Stimulated activated CD4-positive, alpha-beta T cell treated with anti-CD3 and anti-CD28 coated beads, Interleukin-2, amount 100 ng/mL, for 4 hours (primary cell): ENCODE data around the gene LSP1.

Experiments used
- DNase-seq: peaks from one replicate; pipeline ENCODE4 v3.0.0-alpha.2; 2020; ENCODE audit warnings: low read depth

The LSP1 gene

DNA sequence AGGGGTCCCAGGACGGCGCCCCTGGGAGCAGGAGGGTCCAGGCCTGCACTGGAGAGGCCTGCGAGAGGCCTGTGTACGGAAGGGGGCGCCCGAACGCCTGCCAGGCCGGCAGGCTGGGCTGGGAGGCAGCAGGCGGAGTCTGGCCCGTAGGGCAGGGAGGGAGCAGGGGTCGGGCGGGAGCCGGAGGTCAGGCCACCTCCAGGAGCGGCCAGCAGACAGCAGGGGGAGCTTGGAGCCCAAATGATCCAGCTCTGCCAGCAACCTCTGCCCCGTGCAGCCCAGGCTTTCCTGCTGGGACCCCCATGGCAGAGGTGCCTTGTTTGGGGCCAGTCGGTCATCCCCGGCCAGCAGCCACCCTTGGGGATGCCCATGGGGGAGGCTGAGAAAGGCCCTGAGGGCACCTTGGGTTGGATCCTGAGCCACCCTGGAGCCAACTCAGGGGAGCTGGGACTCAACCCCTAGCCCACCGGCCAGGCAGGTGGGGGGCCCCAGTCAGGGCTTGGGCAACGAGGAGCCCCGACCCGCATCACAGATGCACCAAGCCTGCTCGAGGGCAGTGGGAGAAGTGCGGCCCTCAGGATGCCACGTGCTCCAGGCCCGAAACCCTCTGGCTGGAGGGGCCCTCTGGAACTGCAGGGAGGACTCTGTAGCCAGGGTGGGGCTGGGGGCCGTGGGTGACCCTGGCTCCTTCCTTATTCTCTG is 27.7 kb upstream of the LSP1 start:
- DNase-seq = no peak

DNA sequence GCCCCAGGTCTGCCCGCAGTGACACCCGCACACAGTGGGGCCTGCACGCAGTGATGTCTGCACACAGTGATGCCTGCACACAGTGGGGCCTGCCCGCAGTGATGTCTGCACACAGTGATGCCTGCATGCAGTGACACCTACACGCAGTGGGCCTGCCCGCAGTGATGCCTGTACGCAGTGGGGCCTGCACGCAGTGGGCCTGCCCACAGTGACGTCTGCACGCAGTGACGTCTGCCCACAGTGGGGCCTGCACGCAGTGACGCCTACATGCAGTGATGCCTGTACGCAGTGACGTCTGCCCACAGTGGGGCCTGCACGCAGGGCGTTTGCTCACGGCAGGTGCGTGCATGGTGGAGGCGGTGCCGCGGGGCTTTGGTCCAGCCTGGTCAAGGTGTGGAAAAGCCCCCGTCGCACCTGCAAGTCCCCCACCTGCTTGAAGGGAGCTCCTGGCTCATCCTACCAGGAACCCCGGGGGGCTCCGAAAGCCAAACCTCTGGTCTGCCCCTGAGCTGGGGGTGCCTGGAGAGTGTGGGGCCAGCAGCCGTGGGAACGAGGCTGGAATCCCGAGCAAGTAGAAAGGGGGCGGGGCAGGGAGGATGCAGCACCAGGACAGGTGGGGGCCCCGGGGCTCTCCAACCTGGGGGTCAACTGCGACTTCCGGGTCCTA is 27.0 kb upstream of the LSP1 start:
- DNase-seq = no peak

DNA sequence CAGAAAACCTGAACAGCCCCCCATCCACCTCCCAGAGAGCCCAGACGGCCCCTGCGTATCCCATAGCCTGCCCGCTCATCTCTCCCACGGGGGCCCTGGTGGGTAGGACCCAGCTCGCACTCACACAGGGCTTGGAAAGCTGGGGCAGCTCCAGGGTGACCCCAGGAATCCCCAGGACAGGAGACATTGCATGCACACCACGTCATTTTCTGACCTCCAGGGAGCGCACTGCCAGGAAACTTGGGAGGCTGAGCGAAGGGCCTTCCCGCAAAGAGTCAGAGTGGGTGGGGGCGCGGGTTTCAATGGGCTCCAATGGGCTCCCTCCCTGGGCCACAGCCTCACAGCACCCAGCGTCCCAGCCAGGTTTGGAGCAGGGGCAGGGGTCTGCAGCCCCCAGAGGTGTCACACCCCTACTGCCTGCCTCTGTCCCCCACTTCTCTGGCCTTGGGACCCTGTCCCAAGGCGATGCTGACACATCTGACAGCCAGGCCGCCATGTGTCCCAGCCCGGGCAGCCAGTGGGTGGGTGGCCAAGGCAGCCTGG is 26.3 kb upstream of the LSP1 start:
- DNase-seq = no peak

DNA sequence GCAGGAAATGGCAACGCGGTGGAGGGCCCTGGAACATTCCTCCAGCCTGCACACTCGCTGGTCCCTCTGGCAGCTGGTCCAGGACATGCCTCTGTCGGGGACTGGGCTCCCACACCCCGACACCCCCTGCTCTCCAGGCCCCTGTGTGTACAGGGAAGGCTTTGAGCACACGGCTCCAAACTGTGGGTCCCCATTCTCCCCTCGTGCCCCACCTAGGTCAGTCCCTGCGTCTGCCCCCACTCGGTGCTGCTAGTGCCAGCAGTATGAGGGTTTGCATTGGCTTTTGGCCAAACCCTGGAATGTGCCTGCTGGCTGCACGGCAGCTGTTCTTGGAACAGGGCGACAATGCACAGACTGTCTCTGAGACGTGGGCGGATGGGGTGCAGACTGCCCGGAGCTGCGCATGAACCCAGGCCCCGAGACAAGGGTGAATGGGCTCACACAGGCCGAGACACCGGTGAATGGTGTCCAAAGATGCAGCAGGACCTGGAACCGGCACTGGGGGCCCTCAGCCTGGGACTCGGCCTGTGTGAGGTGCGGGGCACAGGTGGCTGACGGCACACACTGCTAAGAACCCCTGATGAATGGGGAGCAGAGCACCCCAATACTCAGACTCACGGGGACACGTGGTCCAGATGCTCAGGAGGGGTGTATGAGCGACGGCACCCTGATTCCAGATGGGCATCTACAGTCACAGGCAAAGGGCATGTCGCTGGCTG is 25.6 kb upstream of the LSP1 start:
- DNase-seq = no peak

DNA sequence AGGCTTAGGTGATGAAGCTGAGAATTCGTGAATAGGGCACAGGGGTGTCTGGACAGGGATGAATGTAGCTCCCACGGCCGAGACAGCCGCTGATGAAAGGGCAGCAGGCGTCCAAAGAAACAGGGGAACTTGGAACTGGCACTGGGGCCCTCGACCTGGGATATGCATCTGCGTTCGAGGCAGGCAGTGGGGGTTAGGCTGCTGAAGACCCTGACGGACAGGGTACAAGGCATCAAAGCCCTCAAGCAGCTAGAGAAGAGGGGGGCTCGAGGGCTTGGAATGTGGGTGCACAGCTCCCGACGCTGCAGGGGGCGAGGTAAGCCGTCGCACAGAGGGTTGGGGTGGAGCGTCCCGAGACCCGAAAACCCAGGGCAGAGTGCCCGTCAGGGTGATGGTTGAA is 25.0 kb upstream of the LSP1 start:
- DNase-seq = no peak

DNA sequence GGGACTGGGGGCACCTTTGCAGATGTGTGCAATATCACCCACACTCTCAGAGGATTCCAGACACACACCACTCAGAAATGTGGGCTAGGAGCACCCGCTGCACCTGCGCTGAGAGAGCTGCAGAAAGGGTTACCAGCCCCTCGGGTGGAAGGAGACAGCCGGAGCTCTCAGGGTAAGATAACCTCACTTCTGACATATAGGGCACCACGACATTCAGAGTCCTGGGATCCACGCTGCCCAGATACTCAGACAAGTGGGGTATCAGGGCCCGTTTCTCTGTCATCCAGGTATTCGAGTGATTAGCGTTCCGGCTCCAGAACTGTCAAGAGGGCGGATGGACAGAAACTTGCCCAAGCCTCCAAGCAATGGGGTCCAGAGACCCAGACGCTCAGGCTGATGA is 24.3 kb upstream of the LSP1 start:
- DNase-seq = no peak

DNA sequence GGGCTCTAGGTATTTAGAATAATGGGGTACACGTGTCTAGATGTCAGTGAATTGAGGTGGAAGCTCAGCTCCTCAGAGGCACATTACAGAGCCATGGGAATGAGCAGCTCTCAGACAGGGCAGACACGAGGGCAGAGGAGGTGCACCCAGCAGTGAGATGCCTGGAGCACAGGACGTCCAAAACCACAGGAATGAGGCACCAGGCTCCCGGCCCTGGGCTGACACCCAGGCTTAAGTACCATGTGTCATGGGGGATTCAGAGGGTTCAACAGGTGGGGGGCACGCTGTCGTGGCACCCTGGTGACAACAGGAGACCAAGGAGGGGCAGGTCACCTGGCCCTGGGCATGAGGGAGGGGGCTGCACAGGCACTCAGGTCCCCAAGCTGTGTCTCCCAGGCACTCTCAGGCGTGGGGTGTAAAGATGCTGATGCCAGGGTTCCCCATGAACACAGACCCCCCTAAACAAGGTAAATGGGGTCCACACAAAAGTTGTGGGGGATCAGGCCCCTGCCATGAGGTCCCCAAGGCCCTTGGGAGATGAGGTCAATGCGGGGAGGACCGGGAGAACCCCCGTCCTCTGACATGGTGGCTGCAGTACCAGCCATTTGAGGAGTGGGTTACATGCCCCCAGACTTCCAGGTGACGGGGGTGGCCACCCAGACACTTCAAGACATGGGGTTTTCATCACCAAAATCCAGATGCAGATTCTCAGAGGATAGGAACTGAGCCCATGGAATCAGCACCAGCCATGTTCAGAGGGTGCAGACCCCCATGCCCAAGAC is 23.7 kb upstream of the LSP1 start:
- no peak for DNase-seq

DNA sequence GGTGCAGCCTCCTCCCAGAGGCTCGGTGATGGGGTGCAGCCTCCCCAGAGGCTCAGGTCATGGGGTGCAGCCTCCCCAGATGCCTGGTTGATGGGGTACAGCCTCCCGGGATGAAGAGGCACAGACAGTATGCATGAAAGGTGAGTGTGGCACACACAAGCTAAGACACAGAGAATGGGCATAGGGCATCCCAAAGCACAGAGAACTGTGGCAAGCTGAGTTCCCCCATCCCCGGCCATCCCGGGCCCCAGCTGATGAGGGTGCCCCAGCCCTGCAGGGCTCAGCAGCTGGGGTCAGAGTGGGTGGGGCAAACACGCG is 22.9 kb upstream of the LSP1 start:
- no peak for DNase-seq

DNA sequence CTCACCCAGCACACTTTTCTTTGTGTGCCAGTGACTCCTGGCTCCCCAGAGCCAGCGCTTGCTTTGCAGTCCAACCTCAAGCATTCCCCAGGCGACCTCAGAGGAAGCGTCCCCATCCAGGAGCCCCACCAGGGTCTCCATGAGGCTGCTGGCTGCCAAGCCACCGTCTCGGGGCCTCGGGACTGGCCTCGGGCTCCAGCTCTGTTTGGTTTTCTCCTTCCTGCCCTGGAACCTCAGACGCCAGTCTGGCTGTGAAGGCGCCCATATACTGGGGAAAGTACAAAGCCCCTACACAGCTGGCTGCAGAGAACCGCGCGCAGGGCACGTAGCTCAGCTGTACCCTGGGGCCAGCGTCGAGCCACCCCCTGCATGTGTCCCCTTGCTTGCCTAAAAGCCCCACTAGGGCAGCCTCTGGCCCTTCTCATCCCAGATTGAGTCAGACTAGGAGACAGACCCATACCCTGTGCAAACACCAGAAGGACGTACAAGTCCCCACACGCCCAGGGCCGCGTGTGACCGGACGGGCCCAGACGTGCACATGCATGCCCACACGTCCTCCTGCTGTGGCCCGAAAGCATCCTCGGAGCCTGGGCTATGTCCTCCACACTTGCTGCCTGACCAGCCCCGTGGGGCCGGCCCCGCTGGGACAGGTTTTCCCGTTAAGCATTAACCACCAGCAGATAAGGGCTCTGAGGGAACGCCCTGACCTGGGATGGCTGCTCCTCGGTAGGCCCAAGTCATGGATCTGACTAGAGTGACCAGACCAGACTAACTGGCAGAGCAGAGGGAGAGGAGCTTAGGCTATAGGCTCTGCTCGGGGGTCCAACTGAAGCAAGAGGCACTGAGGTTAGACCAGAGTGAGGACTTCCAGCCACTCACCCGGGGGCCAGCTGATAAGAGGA is 22.3 kb upstream of the LSP1 start:
- no peak for DNase-seq

DNA sequence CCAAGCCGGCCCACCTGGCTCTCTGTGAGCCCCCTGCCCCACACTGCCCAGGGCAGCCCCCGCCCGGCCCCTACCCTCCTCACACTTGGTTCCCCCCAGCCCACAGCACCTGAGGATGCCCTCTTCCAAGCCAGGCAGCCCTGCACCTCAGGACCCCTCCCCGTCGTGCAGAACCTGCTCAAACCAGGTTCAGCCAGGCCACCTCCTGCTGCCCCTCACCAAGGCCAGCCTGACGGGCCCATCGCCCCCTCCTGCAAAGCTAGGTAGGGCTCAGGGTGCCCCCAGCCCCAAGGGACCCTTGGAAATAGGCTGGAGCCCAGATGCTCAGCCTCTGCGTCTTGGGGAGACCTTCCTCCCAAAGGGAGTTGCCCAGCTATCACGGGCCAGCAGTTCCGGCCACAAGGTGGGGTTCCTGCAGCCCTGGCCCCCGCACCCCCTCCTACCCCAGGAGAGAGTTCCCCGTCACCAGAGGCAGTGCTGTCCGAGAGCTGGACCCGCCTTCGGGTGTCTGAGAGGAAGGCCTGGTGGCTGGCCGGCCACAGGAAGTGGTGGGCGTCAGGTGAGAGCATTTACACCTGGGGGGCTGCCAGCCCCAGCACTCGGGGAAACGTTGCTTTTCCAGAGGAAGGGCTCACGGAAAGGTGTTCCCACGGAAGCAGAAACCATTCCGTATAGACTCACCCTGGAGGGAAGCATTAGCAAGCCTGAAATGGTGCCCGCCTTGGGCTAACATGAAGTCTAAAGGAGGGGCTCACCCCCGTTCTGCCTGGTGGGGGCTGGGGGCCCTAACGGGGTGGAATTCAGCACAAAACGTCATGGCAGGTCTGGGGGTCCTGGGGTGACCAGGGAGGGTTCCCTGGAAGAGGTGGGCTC is 21.3 kb upstream of the LSP1 start:
- no peak for DNase-seq

DNA sequence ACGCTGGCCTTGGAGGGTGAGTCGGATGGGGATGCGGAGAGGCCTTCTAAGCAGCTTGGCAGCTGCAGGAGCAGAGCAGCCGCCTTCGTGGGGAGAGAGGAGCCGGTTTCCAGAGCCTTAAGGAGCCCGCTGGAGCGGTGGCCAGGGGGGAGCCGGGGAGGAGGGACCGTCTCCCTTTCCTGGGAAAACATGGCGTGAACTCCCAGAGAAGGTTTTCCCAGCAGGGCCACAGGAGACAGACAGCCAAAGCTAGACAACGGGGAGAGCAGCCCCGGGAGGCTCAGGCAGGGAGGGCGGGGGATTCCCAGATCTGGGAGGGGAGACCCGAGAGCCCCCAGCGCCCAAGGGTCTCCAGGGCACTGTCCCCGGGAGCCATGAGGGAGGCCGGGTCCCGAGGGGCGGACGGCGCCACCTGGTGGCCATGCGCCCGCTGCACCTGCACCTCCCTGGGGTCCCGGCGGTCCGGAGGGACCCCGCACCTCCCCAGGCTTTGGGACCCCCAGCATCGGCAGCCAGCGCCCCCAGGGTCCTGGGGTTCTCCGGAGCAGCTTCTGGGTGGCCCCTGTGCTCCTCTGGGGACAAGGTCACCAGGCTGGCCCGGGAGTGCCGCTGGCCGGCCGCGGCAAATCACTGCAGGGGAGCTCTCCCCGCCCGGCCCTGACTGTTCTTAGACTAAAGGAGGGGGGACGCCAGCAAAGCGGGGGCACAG is 20.5 kb upstream of the LSP1 start:
- peak; percentile 46 for DNase-seq

DNA sequence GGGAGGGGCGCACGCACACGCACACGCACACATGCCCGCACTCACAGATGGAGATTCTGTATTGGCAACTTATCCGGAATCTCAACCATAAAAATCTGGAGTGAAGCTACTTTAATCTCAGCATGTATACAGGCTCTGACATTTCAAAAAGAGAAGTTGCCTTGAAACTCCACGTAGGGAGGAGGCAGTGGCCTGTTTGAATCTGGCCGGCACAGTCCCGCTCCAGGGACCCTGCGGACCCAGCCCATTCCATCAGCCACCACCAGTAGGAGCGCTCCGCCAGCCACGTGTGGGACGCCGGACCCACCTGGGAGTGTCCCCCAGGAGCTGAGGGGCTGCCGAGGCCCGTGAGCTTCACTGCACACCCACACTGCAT is 20.0 kb upstream of the LSP1 start:
- no peak for DNase-seq

DNA sequence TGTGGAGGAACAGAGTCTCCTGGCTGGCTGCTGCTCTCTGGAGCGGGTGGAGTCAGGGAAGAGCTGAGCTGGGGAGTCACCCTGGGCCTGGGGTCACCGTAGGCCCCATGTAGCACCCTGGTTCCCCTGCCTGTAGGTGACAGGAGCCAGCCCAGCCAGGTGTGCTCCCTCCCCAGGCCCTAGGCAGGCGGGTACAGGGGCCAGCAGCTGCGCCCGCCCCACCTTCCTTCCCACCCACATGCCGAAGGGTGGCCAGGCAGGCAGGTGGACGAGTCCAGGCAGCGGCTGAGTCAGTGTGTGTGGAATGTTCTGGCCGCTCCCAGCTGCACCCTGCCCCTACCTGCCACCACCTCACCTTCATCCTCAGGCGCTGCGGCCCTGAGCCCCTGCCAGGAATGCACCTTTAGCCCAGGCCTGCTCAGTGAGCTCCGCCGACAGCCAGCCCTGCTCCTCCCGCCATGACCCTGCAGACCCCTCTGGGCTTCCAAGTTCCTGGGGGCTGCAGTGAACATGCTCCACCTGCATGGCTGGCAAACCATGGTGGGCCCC is 18.7 kb upstream of the LSP1 start:
- no peak for DNase-seq

DNA sequence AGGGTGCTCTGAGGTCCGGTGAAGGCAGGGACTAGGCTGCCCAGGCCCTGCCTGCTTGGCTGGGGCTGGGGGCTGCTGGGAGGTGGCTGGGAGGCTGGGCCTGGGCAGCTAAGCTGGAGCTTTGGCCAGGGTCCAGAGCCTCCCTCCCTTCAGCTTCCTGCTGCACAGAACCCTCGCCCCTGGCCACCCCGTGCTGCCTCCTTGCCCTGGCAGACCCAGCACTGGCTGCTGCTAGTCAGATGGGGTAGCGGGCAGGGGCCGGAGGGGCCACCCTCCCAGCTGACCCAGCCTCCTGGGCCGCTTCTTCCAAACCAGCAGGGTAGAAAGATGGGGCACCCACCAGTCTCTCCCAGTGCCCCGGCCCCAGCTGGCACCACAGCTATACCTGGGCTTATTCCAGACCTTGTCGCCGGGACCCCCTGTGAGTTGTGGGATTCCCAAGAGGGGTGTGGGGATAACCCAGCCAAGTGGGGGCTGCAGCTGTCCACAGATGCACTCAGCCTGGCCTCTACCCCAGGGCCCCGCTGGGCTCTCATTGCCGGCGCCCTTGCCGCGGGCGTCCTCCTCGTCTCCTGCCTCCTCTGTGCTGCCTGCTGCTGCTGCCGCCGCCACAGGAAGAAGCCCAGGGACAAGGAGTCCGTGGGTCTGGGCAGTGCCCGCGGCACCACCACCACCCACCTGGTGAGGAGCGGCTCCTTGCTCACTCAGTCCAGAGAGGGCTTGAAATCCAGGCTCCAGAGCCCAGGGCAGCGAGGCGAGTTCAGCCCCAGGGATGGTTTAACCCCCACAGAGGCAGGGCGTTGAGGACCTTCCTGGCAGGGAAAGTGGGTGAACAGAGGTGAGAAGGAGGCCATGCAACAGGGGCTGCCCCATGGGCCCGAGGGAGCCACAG is 17.9 kb upstream of the LSP1 start, which contains the start of gene SYT8:
Gene SYT8, plus strand, starts transcription at position 212 of the 892 bp plus-strand sequence. Its CDS starts 116 bp downstream, at position 328.
- no peak for DNase-seq

DNA sequence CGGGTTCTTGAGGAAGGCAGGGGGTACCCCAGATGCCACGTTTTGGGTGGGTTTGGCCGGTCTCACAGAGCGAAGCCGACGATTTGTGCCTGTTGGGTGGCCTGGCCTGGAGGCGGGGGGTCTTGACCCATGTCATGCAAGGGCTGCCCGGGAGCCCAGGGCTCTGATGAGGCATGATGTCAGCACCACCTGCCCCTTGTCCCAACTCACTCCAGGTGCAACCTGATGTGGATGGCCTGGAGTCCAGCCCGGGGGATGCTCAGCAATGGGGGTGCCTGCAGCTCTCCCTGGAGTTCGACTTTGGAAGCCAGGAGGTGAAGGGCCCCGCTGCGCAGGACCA is 17.2 kb upstream of the LSP1 start:
- DNase-seq = no peak

DNA sequence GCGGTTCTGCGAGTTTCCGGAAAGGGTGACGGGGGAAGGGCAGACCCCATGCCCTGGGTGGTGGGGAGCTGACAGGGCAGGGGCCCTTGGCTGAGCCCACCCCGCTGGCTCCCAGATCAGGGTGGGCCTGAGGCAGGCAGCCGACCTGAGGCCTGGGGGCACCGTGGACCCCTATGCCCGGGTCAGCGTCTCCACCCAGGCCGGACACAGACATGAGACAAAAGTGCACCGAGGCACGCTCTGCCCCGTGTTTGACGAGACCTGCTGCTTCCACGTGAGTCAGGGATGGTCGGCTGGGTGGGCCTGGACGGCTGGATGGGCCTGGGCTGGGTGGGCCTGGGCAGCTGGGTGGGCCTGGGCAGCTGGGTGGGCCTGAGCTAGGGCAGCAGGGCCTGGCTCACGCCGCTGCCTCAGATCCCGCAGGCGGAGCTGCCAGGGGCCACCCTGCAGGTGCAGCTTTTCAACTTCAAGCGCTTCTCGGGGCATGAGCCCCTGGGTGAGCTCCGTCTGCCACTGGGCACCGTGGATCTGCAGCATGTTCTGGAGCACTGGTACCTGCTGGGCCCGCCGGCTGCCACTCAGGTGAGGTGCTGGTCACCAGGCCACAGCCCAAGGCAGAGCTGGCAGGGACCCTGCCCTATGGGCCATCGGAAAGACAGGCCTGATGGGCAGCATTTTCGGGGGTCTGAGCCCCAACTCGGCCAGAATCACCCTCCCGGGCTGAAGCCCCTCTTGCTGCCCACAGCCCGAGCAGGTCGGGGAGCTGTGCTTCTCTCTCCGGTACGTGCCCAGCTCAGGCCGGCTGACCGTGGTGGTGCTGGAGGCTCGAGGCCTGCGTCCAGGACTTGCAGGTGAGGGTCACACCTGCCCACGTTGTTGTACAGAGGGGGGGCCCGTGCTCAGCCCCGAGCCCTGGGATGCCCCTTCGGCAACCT is 16.6 kb upstream of the LSP1 start:
- DNase-seq = no peak
